Thyroid gland (tissue), 4 donors: ENCODE measurements around the gene ZNF618. TPM values are rescaled to one million over a fixed set of nuclear protein-coding genes. Genes with fewer than 3 reads are reported as not detected.

Experiments
- DNase-seq, 2 donors: peaks; one replicate each; pipeline ENCODE4 v3.0.0-alpha.2; 2019
- H3K27ac ChIP-seq, 3 donors: fragments of 200-600 bp; sonication (generic); 1 replicate in 2 of 3; 2 replicates in 1 of 3; pipeline ENCODE4 v1.5.1; 2016 to 2019; ENCODE audit warnings: mild to moderate bottlenecking in 1 of 3, moderate library complexity in 1 of 3
- H3K27me3 ChIP-seq: fragments of 200-600 bp; sonication (generic); one replicate; pipeline ENCODE4 v1.5.1; 2019
- H3K36me3 ChIP-seq, 2 donors: fragments of 200-600 bp; sonication (generic); one replicate each; pipeline ENCODE4 v1.5.1; 2016 to 2019
- H3K4me1 ChIP-seq, 2 donors: fragments of 200-600 bp; sonication (generic); one replicate each; pipeline ENCODE4 v1.5.1; 2017 to 2019
- H3K4me3 ChIP-seq, 3 donors: fragments of 200-600 bp; sonication (generic); replicated peaks in 1 of 3; 1 replicate in 2 of 3; 2 replicates in 1 of 3; pipeline ENCODE4 v1.5.1; 2016; ENCODE audit warnings: mild to moderate bottlenecking in 1 of 3
- H3K9me3 ChIP-seq: fragments of 200-600 bp; sonication (generic); one replicate; pipeline ENCODE4 v1.5.1; 2017
- POLR2A ChIP-seq, 2 donors: fragments of 450-650 bp; IDR thresholded peaks; one replicate each; pipeline ENCODE4 v1.6.1; 2017; ENCODE audit warnings: antibody characterized with exemption in 2 of 2, mild to moderate bottlenecking in 2 of 2, moderate library complexity in 1 of 2
- WGBS, 2 donors: methylation state at CpG; one replicate each; pipeline ENCODE4 v1.1.5; 2017; 5-methylcytosine and 5-hydroxymethylcytosine counted together
- intact Hi-C: fragments of 100-400 bp; cut with DNase I; formaldehyde crosslinking; loops from one replicate; pipeline ENCODE4 v1.15.1; 2023
- total RNA-seq, 4 donors: library from RNA; depleted of rRNA; stranded (reverse); fragments of >200 nt; gene quantifications; one replicate each; pipeline ENCODE4 v1.2.3, GENCODE V29; 2016
- TF ChIP-seq, protein P1 (sequence below), 6 experiments: fragments of 200-600 bp in 3 of 6; fragments of 450-650 bp in 3 of 6; sonication (generic) in 3 of 6; IDR thresholded peaks; one replicate each; pipeline ENCODE4 v1.5.1; 2016 to 2019; ENCODE audit warnings: antibody characterized with exemption in 6 of 6, mild to moderate bottlenecking in 2 of 6, inconsistent platforms in 1 of 6, moderate library complexity in 1 of 6

ZNF618 gene
- total RNA-seq, 4 donors from 2014 or later, result 9.9 to 17.5 (median 15.5) TPM

DNA sequence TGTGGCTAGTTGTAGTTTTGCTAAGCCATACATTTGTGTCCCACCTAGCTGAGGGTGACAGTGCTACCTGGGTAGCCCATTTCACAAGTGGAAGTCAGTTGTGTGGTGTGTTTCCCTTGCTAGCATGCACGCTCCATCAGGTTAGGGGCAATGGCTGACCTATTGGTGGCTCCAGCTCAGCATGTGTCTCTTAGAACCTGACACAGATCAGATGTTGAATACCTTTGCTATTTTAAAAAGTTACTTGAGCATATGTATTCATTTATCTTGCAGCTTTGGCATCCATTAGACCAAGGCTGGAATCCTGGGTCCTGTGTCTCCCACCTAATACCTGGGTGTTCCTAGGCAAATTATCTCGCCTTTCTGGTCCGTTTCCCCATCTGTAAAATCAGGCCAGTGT lies 44.8 kb downstream of the ZNF618 start:
- no peaks in the 10 kb centered on the region for H3K9me3 ChIP-seq
- peaks cover 6 to 7% of the 10 kb centered on the region in 2 donors for H3K4me1 ChIP-seq
- no peak overlapping the region for H3K4me3 ChIP-seq
- no peak overlapping the region for H3K27ac ChIP-seq
- intact Hi-C loops, result no loop called here
- H3K36me3 ChIP-seq, result no peaks in the 10 kb centered on the region
- DNase-seq, result no peak
- WGBS, 2 donors, result 94 to 96% methylated on average over 3 of the region's 3 CpGs
- TF ChIP-seq, protein P1, sequence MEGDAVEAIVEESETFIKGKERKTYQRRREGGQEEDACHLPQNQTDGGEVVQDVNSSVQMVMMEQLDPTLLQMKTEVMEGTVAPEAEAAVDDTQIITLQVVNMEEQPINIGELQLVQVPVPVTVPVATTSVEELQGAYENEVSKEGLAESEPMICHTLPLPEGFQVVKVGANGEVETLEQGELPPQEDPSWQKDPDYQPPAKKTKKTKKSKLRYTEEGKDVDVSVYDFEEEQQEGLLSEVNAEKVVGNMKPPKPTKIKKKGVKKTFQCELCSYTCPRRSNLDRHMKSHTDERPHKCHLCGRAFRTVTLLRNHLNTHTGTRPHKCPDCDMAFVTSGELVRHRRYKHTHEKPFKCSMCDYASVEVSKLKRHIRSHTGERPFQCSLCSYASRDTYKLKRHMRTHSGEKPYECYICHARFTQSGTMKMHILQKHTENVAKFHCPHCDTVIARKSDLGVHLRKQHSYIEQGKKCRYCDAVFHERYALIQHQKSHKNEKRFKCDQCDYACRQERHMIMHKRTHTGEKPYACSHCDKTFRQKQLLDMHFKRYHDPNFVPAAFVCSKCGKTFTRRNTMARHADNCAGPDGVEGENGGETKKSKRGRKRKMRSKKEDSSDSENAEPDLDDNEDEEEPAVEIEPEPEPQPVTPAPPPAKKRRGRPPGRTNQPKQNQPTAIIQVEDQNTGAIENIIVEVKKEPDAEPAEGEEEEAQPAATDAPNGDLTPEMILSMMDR (IDR thresholded peaks at IDR 0.05), result no peak
- no peak for TF ChIP-seq POLR2A (IDR thresholded peaks at IDR 0.05)
- no peaks in the 10 kb centered on the region for H3K27me3 ChIP-seq

DNA sequence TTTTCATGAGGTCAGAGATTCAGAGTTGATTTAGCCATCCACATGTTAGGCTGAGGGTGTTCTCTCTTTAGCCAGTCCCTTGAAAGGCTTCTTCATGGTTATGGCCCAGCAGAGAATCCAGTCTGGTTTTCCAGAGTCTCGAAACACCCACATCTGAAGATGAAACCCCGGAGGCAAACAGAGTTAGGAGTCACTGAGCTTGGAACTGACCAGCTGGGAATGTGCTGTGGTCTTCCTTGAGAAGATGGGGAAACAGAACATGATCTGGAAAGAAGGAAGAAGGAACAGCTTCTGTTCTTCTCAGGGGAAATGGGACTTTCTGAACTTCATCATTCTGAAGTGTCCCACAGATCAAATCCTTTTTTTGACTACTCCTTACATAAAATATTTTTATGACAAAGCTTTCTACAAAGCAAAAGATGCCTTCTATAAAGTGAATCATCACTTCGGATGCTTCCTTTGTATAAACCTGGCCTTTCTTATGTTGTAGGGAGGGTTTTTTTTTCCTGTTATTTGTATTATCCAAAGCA lies 45.4 kb downstream of the ZNF618 start:
- no peak for DNase-seq
- H3K36me3 ChIP-seq, result no peaks in the 10 kb centered on the region
- no peaks in the 10 kb centered on the region for H3K9me3 ChIP-seq
- no peaks in the 10 kb centered on the region for H3K27me3 ChIP-seq
- H3K27ac ChIP-seq, result no peak overlapping the region
- no peak overlapping the region for H3K4me3 ChIP-seq
- peaks cover 6 to 7% of the 10 kb centered on the region in 2 donors for H3K4me1 ChIP-seq
- 85 to 86% methylated on average over 3 of the region's 3 CpGs for WGBS, 2 donors
- TF ChIP-seq, protein P1 (IDR thresholded peaks at IDR 0.05), result no peak
- intact Hi-C loops, result no loop called here

DNA sequence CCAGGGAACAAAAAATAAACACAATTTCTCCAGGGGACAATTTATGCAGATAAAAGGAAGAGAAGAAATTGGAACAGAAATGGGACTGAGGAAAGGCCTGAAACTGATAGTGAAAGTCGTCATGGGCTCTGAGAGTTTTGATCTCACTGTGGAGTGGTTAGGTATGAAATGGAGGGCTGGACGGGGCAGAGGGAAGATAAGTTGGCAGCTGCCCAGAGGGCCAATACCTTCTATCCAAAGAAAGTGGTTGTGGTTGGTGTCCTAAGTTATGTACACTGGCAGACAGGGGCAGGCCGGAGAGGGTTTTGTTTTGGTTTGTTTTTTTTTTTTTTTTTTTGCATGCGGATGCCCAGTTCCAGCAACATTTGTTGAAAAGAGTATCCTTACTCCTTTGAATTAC lies 46.1 kb downstream of the ZNF618 start:
- 60 to 70% methylated on average over 4 of the region's 4 CpGs for WGBS, 2 donors
- H3K27me3 ChIP-seq, result no peaks in the 10 kb centered on the region
- DNase-seq, result peak in 1 of 2 donors; percentile 22
- TF ChIP-seq, protein P1 (IDR thresholded peaks at IDR 0.05), result no peak
- TF ChIP-seq POLR2A (IDR thresholded peaks at IDR 0.05), result no peak
- H3K4me3 ChIP-seq, result no peak overlapping the region
- H3K27ac ChIP-seq, result no peak overlapping the region
- intact Hi-C loops, result no loop called here
- H3K36me3 ChIP-seq, result no peaks in the 10 kb centered on the region
- peaks cover 6 to 7% of the 10 kb centered on the region in 2 donors for H3K4me1 ChIP-seq
- H3K9me3 ChIP-seq, result no peaks in the 10 kb centered on the region

DNA sequence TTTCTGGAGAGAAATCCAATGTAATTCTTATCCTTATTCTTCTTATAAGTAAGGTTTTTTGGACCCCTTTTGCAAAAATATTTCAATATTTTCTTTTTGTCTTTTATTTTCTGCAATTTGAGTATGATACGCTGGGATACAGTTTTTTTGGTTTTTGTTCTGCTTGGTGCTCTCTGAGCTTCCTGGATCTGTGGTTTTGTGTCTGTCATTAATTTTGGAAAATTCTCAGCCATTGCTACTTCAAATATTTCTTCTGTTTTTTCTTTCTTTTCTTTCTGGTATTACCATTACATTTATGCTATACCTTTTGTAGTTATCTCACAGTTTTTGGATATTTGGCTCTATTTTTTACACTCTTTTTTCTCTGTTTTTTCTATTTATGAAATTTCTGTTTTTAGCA lies 50.1 kb downstream of the ZNF618 start:
- peaks cover 5 to 12% of the 10 kb centered on the region in 2 donors for H3K4me1 ChIP-seq
- no peak overlapping the region for H3K27ac ChIP-seq
- no peaks in the 10 kb centered on the region for H3K9me3 ChIP-seq
- H3K27me3 ChIP-seq, result no peaks in the 10 kb centered on the region
- TF ChIP-seq, protein P1 (IDR thresholded peaks at IDR 0.05), result no peak
- no peak for TF ChIP-seq POLR2A (IDR thresholded peaks at IDR 0.05)
- H3K36me3 ChIP-seq, result no peaks in the 10 kb centered on the region
- intact Hi-C loops, result no loop called here
- 98% methylated on average over 1 of the region's 1 CpG for WGBS, 2 donors
- DNase-seq, result no peak
- no peak overlapping the region for H3K4me3 ChIP-seq

DNA sequence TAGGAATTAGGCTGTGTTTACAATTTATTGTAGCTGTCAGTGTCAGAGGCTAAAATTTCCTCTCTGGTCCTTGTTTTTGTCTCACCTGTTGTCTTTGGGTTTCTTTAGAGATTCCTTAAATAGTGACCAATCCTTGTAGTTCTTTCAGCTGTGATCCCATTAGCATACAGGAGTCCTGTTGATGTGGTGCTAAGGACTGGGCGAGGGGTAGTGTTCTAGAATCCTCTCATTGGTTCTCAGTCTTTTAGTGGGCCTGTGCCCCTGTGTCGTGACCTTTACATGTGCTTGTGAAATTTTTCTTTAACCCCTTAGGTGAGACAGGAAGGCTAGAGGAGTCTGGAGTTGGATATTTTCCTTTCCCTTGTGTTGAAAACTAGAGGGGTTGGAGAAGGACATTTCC lies 51.2 kb downstream of the ZNF618 start:
- H3K9me3 ChIP-seq, result no peaks in the 10 kb centered on the region
- WGBS, 2 donors, result 41 to 43% methylated on average over 2 of the region's 2 CpGs
- no peaks in the 10 kb centered on the region for H3K27me3 ChIP-seq
- intact Hi-C loops, result no loop called here
- no peaks in the 10 kb centered on the region for H3K36me3 ChIP-seq
- H3K4me3 ChIP-seq, result no peak overlapping the region
- DNase-seq, result no peak
- TF ChIP-seq POLR2A (IDR thresholded peaks at IDR 0.05), result no peak
- TF ChIP-seq, protein P1 (IDR thresholded peaks at IDR 0.05), result no peak
- H3K4me1 ChIP-seq, result peaks cover 5 to 12% of the 10 kb centered on the region in 2 donors
- no peak overlapping the region for H3K27ac ChIP-seq
